ENCODE measurements around the gene VOPP1.

The VOPP1 gene

GRCh38 chr7:55432939-55433784, 139.1 kb downstream of the VOPP1 start:
- DNase-seq (ENCODE audit: low spot score), result peak; percentile 74

DNA sequence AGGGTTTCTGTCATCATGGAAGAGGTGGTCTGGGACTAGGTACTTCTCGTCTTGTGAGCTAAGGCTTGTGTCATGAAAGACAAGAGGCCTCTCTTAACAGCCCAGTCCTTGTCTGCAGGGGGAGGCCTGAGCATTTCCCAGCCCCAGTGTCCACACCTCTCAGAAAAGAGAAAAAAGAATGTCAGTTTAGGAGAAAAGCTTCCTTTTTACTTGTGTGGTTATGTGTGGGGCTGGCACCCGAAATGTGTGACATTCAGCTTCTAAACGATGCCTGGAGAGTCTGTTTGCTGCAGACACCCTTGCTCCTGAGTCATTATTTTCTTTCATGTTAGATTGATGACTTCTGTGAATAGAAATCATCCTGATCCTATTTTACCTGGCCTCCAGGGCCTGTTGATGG, 139.8 kb downstream of the VOPP1 start:
- DNase-seq (ENCODE audit: low spot score), result no peak

- no peak for DNase-seq (ENCODE audit: low spot score)
These were observed 140.4 kb downstream of the VOPP1 start for GRCh38 chr7:55431898-55432297.

GRCh38 chr7:55429835-55430499, 142.3 kb downstream of the VOPP1 start:
- DNase-seq (ENCODE audit: low spot score), result no peak

GRCh38 chr7:55427800-55428199, 144.5 kb downstream of the VOPP1 start:
- no peak for DNase-seq (ENCODE audit: low spot score)

DNA sequence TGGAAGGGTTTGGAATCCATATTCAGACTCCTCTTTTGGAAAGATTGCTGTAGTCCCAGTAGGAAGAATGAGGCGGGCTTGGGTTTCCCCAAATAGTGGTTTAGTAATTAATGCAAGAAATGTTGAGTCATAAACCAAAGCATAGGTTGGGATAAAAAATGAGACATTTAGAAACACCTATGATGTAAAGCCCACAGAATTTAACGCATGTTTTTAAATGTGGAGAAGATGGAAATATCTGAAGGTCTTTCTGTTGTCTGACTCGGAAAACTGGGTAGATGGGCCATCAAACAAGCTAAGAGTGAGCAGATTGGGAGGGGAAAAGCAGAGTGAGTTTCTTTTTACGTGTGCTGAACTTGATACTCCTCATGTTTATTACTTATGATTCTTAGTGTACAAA, 145.0 kb downstream of the VOPP1 start:
- no peak for DNase-seq (ENCODE audit: low spot score)

DNA sequence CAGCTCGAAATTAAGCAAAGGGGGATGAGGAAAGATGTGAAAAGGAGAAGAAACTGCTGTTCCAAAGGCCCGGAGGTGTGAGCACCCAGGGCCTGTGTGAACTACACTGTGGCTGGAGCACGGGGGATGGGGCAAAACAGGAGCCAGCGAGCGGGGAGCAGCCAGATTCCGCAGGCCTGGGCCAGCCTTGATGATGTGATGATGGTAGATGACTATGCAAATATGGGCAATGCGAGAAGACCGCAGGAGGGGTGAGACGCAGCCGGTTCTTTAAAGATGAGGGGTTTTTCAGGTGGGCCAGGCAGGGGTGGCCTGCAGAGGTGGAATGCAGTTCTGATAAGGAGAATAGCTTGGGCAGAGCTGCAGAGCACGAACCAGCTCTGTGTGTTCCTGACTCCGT, 145.6 kb downstream of the VOPP1 start:
- no peak for DNase-seq (ENCODE audit: low spot score)

DNA sequence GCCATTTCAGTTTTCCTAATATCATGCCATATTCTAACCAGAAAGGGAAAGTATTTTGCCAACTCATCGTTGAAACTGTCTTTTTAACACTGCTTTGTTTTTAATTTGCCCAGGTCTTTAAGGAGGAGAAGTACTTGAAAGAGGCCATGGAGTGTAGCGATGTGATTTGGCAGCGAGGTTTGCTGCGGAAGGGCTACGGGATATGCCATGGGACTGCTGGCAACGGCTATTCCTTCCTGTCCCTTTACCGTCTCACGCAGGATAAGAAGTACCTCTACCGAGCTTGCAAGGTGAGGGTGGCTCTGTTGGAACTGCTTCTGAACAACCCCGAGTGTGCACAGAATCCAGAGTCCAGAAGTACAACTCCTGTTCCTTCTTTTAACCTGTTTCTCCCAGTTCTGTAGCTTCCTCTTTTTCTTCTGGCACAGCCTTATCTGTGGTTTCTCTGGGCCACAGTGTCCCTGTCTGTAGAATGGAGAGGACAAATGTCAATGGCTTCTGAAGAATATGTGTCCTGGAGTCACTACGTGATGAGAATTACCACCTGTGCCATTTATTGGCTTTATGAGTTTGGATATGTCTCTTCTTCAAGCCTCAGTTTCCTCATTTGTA, 147.1 kb downstream of the VOPP1 start:
- DNase-seq (ENCODE audit: low spot score), result no peak

- DNase-seq (ENCODE audit: low spot score), result no peak
These were observed 148.4 kb downstream of the VOPP1 start for GRCh38 chr7:55423891-55424290.

GRCh38 chr7:55423277-55423711, 149.0 kb downstream of the VOPP1 start:
- no peak for DNase-seq (ENCODE audit: low spot score)
